K562 (cell line): ENCODE data around the gene PSMA1. TPM values are rescaled to one million over a fixed set of nuclear protein-coding genes. Genes with fewer than 3 reads are reported as not detected.

Experiments
- ATAC-seq: fragments of 200-7000 bp; cut with Tn5 transposase; 3 replicates; pipeline ENCODE4 v1.9.1; 2020; ENCODE audit warnings: moderate library complexity
- BruUV-seq: library from RNA; stranded (reverse); fragments of 400-500 nt; replicated peaks from 2 replicates; lab custom pipeline; 2021; lab: Mats Ljungman, UMichigan
- CTCF ChIA-PET: fragments of 300-600 bp; formaldehyde crosslinking; extraction: SDS; loops from one replicate; lab custom pipeline; 2021; ENCODE audit warnings: low intra/inter-chr PET ratio; lab: Yijun Ruan, JAX
- POLR2A ChIA-PET: fragments of 300-600, 350-650 bp; sonication (Branson Sonifier 250); formaldehyde crosslinking; extraction: SDS; loops from one replicate; lab custom pipeline; 2021; ENCODE audit warnings: antibody characterized with exemption, inconsistent platforms; lab: Yijun Ruan, JAX
- DNase-seq, 4 experiments: peaks; one replicate each; pipeline versions ENCODE4 v3.0.0 to v3.0.0-alpha.2; 2011 to 2018; ENCODE audit warnings: low spot score in 3 of 4, mixed read lengths in 3 of 4; ENCODE audit errors: extremely low read depth in 1 of 4
- FAIRE-seq: peaks from 2 replicates; lab custom pipeline; 2011; peaks lifted over from hg19 to GRCh38; lab: Jason Lieb, UNC
- H2AFZ ChIP-seq: 2 replicates; pipeline ENCODE4 v1.6.0; 2011; ENCODE audit warnings: low read depth, low read length, control low read depth, inconsistent platforms
- H3K27ac ChIP-seq: fragments of 200-600 bp; 3 replicates; pipeline ENCODE4 v1.8.0; 2011; ENCODE audit warnings: low read depth, mild to moderate bottlenecking, control low read depth, inconsistent platforms, low read length, moderate library complexity, mixed read lengths; ENCODE audit errors: extremely low read depth
- H3K27me3 ChIP-seq, 2 experiments: fragments of 300-600 bp in 1 of 2; 2 replicates in 1 of 2; 3 replicates in 1 of 2; pipeline versions ENCODE4 v1.6.0 to v1.8.0; 2011; ENCODE audit warnings: inconsistent platforms in 2 of 2, low read length in 2 of 2, mild to moderate bottlenecking in 1 of 2, mixed read lengths in 1 of 2, moderate library complexity in 1 of 2; ENCODE audit not compliant: control insufficient read depth in 2 of 2, insufficient read depth in 2 of 2
- H3K36me3 ChIP-seq: fragments of 300-600 bp; 3 replicates; pipeline ENCODE4 v1.8.0; 2011; ENCODE audit warnings: mild to moderate bottlenecking, low read length, inconsistent platforms; ENCODE audit not compliant: control insufficient read depth, insufficient read depth
- H3K4me1 ChIP-seq, 2 experiments: fragments of 200-600 bp in 1 of 2; replicated peaks in 1 of 2; 2 replicates in 1 of 2; 3 replicates in 1 of 2; pipeline versions ENCODE4 v1.5.1 to v1.8.0; 2011; ENCODE audit warnings: inconsistent platforms in 2 of 2, low read length in 2 of 2, mild to moderate bottlenecking in 1 of 2, mixed read lengths in 1 of 2, moderate library complexity in 1 of 2; ENCODE audit not compliant: control insufficient read depth in 2 of 2, insufficient read depth in 2 of 2
- H3K4me2 ChIP-seq: 2 replicates; pipeline ENCODE4 v1.6.1; 2011; ENCODE audit warnings: low read length, control low read depth, inconsistent platforms, mixed read lengths; ENCODE audit not compliant: insufficient read depth
- H3K4me3 ChIP-seq: fragments of 200-600 bp; sonication (generic), shearing (Covaris generic); 2 replicates; pipeline ENCODE4 v1.5.1; 2016; ENCODE audit warnings: control low read depth, inconsistent platforms
- H3K79me2 ChIP-seq: fragments of 200-600 bp; 3 replicates; pipeline ENCODE4 v1.8.0; 2011; ENCODE audit warnings: low read length, inconsistent platforms; ENCODE audit not compliant: control insufficient read depth, insufficient read depth
- H3K9ac ChIP-seq, 2 experiments: 2 replicates each; pipeline versions ENCODE4 v1.6.0 to v1.6.1; 2011; ENCODE audit warnings: low read depth in 2 of 2, low read length in 2 of 2, control low read depth in 1 of 2, inconsistent platforms in 1 of 2, mild to moderate bottlenecking in 1 of 2, mixed read lengths in 1 of 2; ENCODE audit not compliant: insufficient read depth in 1 of 2
- H3K9me1 ChIP-seq: one replicate; pipeline ENCODE4 v1.6.0; 2011; ENCODE audit warnings: inconsistent platforms, mild to moderate bottlenecking, low read length, moderate library complexity; ENCODE audit not compliant: control insufficient read depth, insufficient read depth
- H3K9me3 ChIP-seq: replicated peaks from 2 replicates; pipeline ENCODE4 v1.5.1; 2011; ENCODE audit warnings: low read depth, low read length, inconsistent platforms; ENCODE audit not compliant: control insufficient read depth, insufficient read depth
- H4K20me1 ChIP-seq: replicated peaks from 2 replicates; pipeline ENCODE4 v1.6.1; 2011; ENCODE audit warnings: low read length, inconsistent platforms, mixed read lengths; ENCODE audit not compliant: control insufficient read depth, insufficient read depth
- CHD1 ChIP-seq: fragments of 200-600 bp; sonication (generic); IDR thresholded peaks from one replicate; pipeline ENCODE4 v1.6.1; 2012; ENCODE audit warnings: mild to moderate bottlenecking, moderate library complexity, low read length, inconsistent platforms
- FOXM1 ChIP-seq, 2 experiments: fragments of 450-650 bp in 1 of 2; sonication (generic) in 1 of 2; formaldehyde crosslinking in 1 of 2; IDR thresholded peaks; 2 replicates each; pipeline versions ENCODE4 v1.6.1 to v1.9.0; 2017 to 2022; ENCODE audit warnings: low read depth in 2 of 2, mild to moderate bottlenecking in 2 of 2, missing genetic modification reagents in 1 of 2, moderate library complexity in 1 of 2
- GATAD2B ChIP-seq: fragments of 450-650 bp; IDR thresholded peaks from 2 replicates; pipeline ENCODE4 v1.6.1; 2017; ENCODE audit warnings: mild to moderate bottlenecking, borderline replicate concordance
- HDAC3 ChIP-seq: fragments of 450-650 bp; IDR thresholded peaks from 2 replicates; pipeline ENCODE4 v1.6.1; 2018; ENCODE audit warnings: borderline replicate concordance, mild to moderate bottlenecking, moderate library complexity; ENCODE audit not compliant: partially characterized antibody
- KHSRP ChIP-seq: fragments of 450-650 bp; IDR thresholded peaks from 2 replicates; pipeline ENCODE4 v1.6.1; 2017
- MCM5 ChIP-seq: fragments of 450-650 bp; IDR thresholded peaks from 2 replicates; pipeline ENCODE4 v1.6.1; 2016; ENCODE audit warnings: low read depth
- SPI1 ChIP-seq: IDR thresholded peaks from 2 replicates; pipeline ENCODE4 v1.6.1; 2011; ENCODE audit warnings: low read depth, low read length, control low read depth, borderline replicate concordance
- ZNF134 ChIP-seq: fragments of 250-450 bp; sonication (Bioruptor Pico); conservative IDR thresholded peaks from 2 replicates; pipeline ENCODE4 v1.4.0; 2020
- ZNF407 ChIP-seq: fragments of 450-650 bp; IDR thresholded peaks from 2 replicates; pipeline ENCODE4 v1.6.1; 2016; ENCODE audit warnings: low read depth
- ZNF699 ChIP-seq: fragments of 250-450 bp; sonication (Bioruptor Pico); IDR thresholded peaks from 2 replicates; pipeline ENCODE4 v1.8.0; 2021; ENCODE audit warnings: mild to moderate bottlenecking, moderate library complexity; ENCODE audit not compliant: insufficient replicate concordance
- WGBS: fragments of 100-300 bp; shearing (Covaris generic); methylation state at CpG from one replicate; pipeline ENCODE4 v1.1.6; 2016; ENCODE audit warnings: low coverage, mixed read lengths; ENCODE audit not compliant: insufficient coverage; ENCODE audit errors: missing lambda C conversion rate; 5-methylcytosine and 5-hydroxymethylcytosine counted together
- in situ Hi-C: fragments of 300-500 bp; cut with MboI; formaldehyde crosslinking; loops from 4 replicates; pipeline ENCODE4 v1.15.0; 2018; ENCODE audit warnings: inconsistent platforms, mixed read lengths
- intact Hi-C: fragments of 100-400 bp; cut with micrococcal nuclease; formaldehyde crosslinking; loops from 2 replicates; pipeline ENCODE4 v1.14.2; 2022
- polyA plus RNA-seq, 8 experiments: library from polyadenylated mRNA; depleted of rRNA in 4 of 8; stranded (reverse) in 5 of 8; unstranded in 3 of 8; fragments of >200 nt; fragmentation: Nextera tagmentation in 2 of 8; fragmentation: Illumina TruSeq in 1 of 8; extraction: Ambion mirVana in 2 of 8; extraction: Trizol in 1 of 8; gene quantifications; 2 replicates each; pipeline versions ENCODE4 v1.2.1 to v1.2.3, GENCODE V29; 2011 to 2014; ENCODE audit warnings: inconsistent platforms in 1 of 8, missing spikeins in 1 of 8
- total RNA-seq, 7 experiments: library from RNA; depleted of rRNA in 6 of 7; stranded (reverse); fragments of >200 nt in 6 of 7; fragmentation: Illumina TruSeq in 2 of 7; extraction: Trizol in 2 of 7; gene quantifications; 2 replicates each; pipeline versions ENCODE4 v1.2.1 to v1.2.3, GENCODE V29; 2011 to 2021; ENCODE audit warnings: low replicate concordance in 1 of 7
- TF ChIP-seq, protein P1 (sequence below): fragments of 450-650 bp; IDR thresholded peaks from 2 replicates; pipeline ENCODE4 v1.6.1; 2018; ENCODE audit not compliant: partially characterized antibody

PSMA1 gene
- total and polyA plus RNA-seq, 9 of the 15 experiments (the other 6 are each of a cell fraction or from before 2014, with no cell fraction given), result 283 to 1,007 (median 424) TPM

GRCh38 chr11:14519597-14519916 lies 629 bp downstream of the PSMA1 start:
- no peak for FAIRE-seq
- POLR2A ChIA-PET, result interaction anchor here (0.6 to 2.2 kb wide), 9 partner anchors 11 to 388 kb away, joined by 3 to 10 read pairs (median 4); partner anchors contain the start of genes COPB1 and PDE3B
- no peaks in the 10 kb centered on the region for H3K9me1 ChIP-seq
- TF ChIP-seq, protein P1, sequence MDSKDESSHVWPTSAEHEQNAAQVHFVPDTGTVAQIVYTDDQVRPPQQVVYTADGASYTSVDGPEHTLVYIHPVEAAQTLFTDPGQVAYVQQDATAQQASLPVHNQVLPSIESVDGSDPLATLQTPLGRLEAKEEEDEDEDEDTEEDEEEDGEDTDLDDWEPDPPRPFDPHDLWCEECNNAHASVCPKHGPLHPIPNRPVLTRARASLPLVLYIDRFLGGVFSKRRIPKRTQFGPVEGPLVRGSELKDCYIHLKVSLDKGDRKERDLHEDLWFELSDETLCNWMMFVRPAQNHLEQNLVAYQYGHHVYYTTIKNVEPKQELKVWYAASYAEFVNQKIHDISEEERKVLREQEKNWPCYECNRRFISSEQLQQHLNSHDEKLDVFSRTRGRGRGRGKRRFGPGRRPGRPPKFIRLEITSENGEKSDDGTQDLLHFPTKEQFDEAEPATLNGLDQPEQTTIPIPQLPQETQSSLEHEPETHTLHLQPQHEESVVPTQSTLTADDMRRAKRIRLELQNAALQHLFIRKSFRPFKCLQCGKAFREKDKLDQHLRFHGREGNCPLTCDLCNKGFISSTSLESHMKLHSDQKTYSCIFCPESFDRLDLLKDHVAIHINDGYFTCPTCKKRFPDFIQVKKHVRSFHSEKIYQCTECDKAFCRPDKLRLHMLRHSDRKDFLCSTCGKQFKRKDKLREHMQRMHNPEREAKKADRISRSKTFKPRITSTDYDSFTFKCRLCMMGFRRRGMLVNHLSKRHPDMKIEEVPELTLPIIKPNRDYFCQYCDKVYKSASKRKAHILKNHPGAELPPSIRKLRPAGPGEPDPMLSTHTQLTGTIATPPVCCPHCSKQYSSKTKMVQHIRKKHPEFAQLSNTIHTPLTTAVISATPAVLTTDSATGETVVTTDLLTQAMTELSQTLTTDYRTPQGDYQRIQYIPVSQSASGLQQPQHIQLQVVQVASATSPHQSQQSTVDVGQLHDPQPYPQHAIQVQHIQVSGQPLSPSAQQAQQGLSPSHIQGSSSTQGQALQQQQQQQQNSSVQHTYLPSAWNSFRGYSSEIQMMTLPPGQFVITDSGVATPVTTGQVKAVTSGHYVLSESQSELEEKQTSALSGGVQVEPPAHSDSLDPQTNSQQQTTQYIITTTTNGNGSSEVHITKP, result peak; percentile 6
- no peak for TF ChIP-seq FOXM1 (IDR thresholded peaks at IDR 0.05; ENCODE audit: low read depth)
- 0 out of 2 replicates have a peak, but pooled peaks have one; percentile 3 for TF ChIP-seq FOXM1 (CRISPR knock-in tag; IDR thresholded peaks at IDR 0.05; ENCODE audit: low read depth)
- peak; percentile 79 for TF ChIP-seq CHD1
- no peak for TF ChIP-seq KHSRP
- TF ChIP-seq ZNF699 (CRISPR knock-in tag), result no peak
- TF ChIP-seq ZNF134, result 0 out of 2 replicates have a peak, but pooled peaks have one; percentile 8
- TF ChIP-seq GATAD2B, result 0 out of 2 replicates have a peak, but pooled peaks have one; percentile 18
- TF ChIP-seq MCM5, result no peak
- TF ChIP-seq HDAC3, result no peak
- TF ChIP-seq ZNF407, result 0 out of 2 replicates have a peak, but pooled peaks have one; percentile 5
- 0 out of 2 replicates have a peak, but pooled peaks have one; percentile 33 for TF ChIP-seq SPI1

More at GRCh38 chr11:14519597-14519916, 629 bp downstream of the PSMA1 start:
- H3K4me3 ChIP-seq, result peak overlapping the region; percentile 92
- peak overlapping the region; percentile 94 to 97 for H3K9ac ChIP-seq
- peaks cover 52% of the 10 kb centered on the region for H3K79me2 ChIP-seq
- peaks cover 6 to 8% of the 10 kb centered on the region in 2 experiments; a peak in 3 of 5 replicates for H3K4me1 ChIP-seq
- H3K4me2 ChIP-seq, result peak overlapping the region; percentile 99
- CTCF ChIA-PET, result no interaction called here
- H3K27me3 ChIP-seq, result no peaks in the 10 kb centered on the region
- in situ Hi-C loops, result no loop called here
- no TSS peak for BruUV-seq
- peak; percentile 22 for ATAC-seq
- H2AFZ ChIP-seq, result peak overlapping the region; percentile 92
- WGBS, result 1% methylated on average over 10 of the region's 10 CpGs
- intact Hi-C loops, result no loop called here
- 0 out of 2 replicates have a peak, but pooled peaks cover 4% of the 10 kb centered on the region for H4K20me1 ChIP-seq
- no peak for DNase-seq
- H3K9me3 ChIP-seq, result no peaks in the 10 kb centered on the region
- peak overlapping the region; percentile 99 for H3K27ac ChIP-seq
- peaks cover 48% of the 10 kb centered on the region for H3K36me3 ChIP-seq
